ENCODE measurements around the gene CADPS2. TPM values are rescaled to one million over a fixed set of nuclear protein-coding genes. Genes with fewer than 3 reads are reported as not detected.
A peak's percentile ranks its signal among the peaks of the same experiment; 100 is the strongest.
"Not testable (repeated sequence)": the region's sequence is repeated elsewhere in the genome, so short reads cannot be mapped to it uniquely, and the experiment has no call there.

Gene CADPS2
- total and polyA plus RNA-seq, 4 donors, result 5.9 to 23.8 (median 11.0) TPM

DNA sequence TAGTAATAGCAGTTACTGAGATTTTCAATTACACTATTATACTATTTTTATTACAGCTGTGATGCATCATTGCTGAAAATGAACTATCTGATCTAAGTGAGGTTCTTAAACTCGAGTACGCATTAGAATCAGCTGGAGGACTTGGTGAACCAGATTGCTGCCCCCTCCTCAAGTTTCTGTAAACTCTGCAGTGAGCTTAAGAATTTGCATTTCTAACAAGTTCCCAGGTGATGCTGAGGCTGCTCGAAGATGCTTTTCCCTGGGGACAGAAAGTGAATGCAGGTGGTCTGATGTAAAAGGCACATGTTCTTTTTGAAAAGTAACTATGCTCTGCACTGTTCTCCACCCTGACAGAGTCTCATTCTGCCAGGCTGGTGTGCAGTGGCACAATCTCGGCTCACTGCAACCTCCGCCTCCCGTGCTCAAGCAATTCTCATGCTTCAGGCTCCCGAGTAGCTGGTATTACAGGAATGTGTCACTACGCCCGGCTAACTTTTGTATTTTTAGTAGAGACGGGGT lies 199.8 kb downstream of the CADPS2 start:
- H3K36me3 ChIP-seq (ENCODE audit: control insufficient read depth in 1 of 2, insufficient read depth in 2 of 2, low read length in 1 of 2), result no peaks in the 10 kb centered on the region
- ATAC-seq (ENCODE audit: low FRiP score) (no peak), DNase-seq (no peak)
- H3K27ac ChIP-seq (ENCODE audit: low read depth in 1 of 2, low read length in 2 of 2), result no peak overlapping the region
- no peaks in the 10 kb centered on the region for H3K4me1 ChIP-seq (ENCODE audit: control insufficient read depth in 1 of 2, insufficient read depth in 2 of 2, low read length in 2 of 2)
- H3K4me3 ChIP-seq (ENCODE audit: low read length in 2 of 2), result no peak overlapping the region
- intact Hi-C loops (cut with DNase I), result no loop called here
- H3K27me3 ChIP-seq (ENCODE audit: control insufficient read depth in 1 of 2, insufficient read depth in 2 of 2, low read length in 1 of 2), result no peaks in the 10 kb centered on the region
- 23 to 45% methylated on average over 10 of the region's 10 CpGs for WGBS, 2 donors
- H3K9me3 ChIP-seq (ENCODE audit: control insufficient read depth, low read length), result no peaks in the 10 kb centered on the region

DNA sequence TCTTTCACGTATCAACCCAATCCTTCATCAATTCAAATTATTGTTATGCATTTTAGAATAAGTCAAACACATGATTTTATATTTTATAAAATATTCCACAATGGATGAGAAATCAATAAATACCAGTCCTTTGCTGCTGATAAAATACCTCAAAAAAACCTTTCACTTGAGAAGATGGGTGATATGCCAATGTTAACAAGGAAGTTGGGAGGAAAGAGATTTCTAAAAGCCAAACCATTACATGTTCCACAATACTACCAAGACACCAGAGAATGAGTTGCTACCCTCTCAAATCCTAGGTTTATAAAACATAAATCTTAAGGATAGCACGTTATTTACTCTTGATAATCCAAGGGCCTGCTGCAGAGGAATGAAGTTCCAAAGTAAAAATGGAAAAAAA lies 201.8 kb downstream of the CADPS2 start:
- ATAC-seq (ENCODE audit: low FRiP score), result no peak
- 65 to 66% methylated on average over 2 of the region's 2 CpGs for WGBS, 2 donors
- H3K27me3 ChIP-seq (ENCODE audit: control insufficient read depth in 1 of 2, insufficient read depth in 2 of 2, low read length in 1 of 2), result no peaks in the 10 kb centered on the region
- H3K4me1 ChIP-seq (ENCODE audit: control insufficient read depth in 1 of 2, insufficient read depth in 2 of 2, low read length in 2 of 2), result no peaks in the 10 kb centered on the region
- H3K36me3 ChIP-seq (ENCODE audit: control insufficient read depth in 1 of 2, insufficient read depth in 2 of 2, low read length in 1 of 2), result no peaks in the 10 kb centered on the region
- DNase-seq, result no peak
- H3K27ac ChIP-seq (ENCODE audit: low read depth in 1 of 2, low read length in 2 of 2), result no peak overlapping the region
- intact Hi-C loops (cut with DNase I), result no loop called here
- H3K9me3 ChIP-seq (ENCODE audit: control insufficient read depth, low read length), result no peaks in the 10 kb centered on the region
- no peak overlapping the region for H3K4me3 ChIP-seq (ENCODE audit: low read length in 2 of 2)

DNA sequence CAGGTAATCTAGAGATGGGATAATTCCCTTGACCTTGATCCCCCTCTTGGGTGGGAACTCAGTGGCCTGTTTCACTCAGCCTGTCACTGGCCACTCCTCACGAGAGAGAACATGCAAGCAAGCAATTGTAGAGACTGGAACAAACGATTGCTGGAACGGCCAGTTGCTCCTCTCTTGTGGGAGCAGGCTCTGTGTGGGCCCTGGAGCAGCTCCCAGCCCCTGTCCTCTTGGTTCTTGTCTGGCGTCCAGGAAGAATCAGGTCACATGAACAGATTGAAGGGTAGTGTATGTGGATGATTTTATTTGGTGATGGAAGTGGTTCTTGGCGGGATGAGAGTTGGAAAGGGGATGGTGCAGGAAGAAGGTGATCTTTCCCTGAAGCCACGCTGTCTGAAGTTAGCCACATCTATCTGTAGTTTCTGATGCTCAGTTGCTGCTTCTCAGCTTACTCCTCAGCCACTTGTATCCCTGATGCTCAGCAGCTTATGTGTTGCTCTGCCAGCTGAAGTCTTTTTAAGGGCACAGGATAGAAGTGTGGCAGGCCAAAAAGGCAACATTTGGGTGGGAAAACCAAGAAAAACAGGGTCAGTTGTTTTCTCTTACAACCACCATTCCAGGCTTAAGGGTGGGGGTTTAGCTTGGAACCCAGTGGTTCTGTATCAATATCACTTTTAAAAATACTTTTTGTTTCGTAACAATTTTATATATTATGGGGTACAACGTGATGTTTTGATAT lies 203.3 kb downstream of the CADPS2 start:
- 45 to 49% methylated on average over 8 of the region's 8 CpGs for WGBS, 2 donors
- intact Hi-C loops (cut with DNase I), result no loop called here
- Histone ChIP-seq H3K9me3 (ENCODE audit: control insufficient read depth, low read length) (no peaks in the 10 kb centered on the region), H3K27me3 (ENCODE audit: control insufficient read depth in 1 of 2, insufficient read depth in 2 of 2, low read length in 1 of 2) (no peaks in the 10 kb centered on the region), H3K4me3 (ENCODE audit: low read length in 2 of 2) (no peak overlapping the region), H3K36me3 (ENCODE audit: control insufficient read depth in 1 of 2, insufficient read depth in 2 of 2, low read length in 1 of 2) (no peaks in the 10 kb centered on the region), H3K4me1 (ENCODE audit: control insufficient read depth in 1 of 2, insufficient read depth in 2 of 2, low read length in 2 of 2) (no peaks in the 10 kb centered on the region), H3K27ac (ENCODE audit: low read depth in 1 of 2, low read length in 2 of 2) (no peak overlapping the region)
- ATAC-seq (ENCODE audit: low FRiP score), result peak; percentile 67
- DNase-seq, result no peak

DNA sequence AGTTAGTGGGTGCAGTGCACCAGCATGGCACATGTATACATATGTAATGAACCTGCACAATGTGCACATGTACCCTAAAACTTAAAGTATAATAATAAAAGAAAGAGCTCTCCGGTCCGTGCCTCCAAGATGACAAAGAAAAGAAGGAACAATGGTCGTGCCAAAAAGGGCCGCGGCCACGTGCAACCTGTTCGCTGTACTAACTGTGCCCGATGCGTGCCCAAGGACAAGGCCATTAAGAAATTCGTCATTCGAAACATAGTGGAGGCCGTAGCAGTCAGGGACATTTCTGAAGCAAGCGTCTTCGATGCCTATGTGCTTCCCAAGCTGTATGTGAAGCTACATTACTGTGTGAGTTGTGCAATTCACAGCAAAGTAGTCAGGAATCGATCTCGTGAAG lies 205.1 kb downstream of the CADPS2 start:
- ATAC-seq (ENCODE audit: low FRiP score); H3K27ac ChIP-seq (ENCODE audit: low read depth in 1 of 2, low read length in 2 of 2); H3K9me3 ChIP-seq (ENCODE audit: control insufficient read depth, low read length); DNase-seq; H3K4me1 ChIP-seq (ENCODE audit: control insufficient read depth in 1 of 2, insufficient read depth in 2 of 2, low read length in 2 of 2); H3K27me3 ChIP-seq (ENCODE audit: control insufficient read depth in 1 of 2, insufficient read depth in 2 of 2, low read length in 1 of 2); H3K4me3 ChIP-seq (ENCODE audit: low read length in 2 of 2); H3K36me3 ChIP-seq (ENCODE audit: control insufficient read depth in 1 of 2, insufficient read depth in 2 of 2, low read length in 1 of 2); intact Hi-C loops (cut with DNase I): not testable (repeated sequence)
- WGBS, 2 donors, result 97 to 98% methylated on average over 16 of the region's 16 CpGs

DNA sequence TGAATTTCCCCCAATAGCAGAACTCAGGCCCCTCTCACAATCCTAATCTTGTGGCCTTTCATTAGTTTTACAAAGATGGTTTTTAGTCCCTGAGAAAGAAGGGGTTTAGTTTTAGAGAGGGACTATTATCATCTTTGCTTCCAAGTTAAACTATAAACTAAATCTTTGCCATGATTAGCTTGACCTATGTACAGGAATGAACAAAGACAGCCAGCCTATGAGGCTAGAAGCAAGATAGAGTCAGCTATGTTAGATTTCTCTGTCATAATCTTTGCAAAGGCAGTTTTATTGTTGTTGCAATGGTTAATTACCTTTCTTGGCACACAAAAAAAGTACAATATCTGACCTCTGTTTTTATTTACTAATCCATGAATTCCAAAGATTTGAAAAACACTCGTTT lies 206.4 kb downstream of the CADPS2 start:
- intact Hi-C loops (cut with DNase I), result no loop called here
- Histone ChIP-seq H3K4me1 (ENCODE audit: control insufficient read depth in 1 of 2, insufficient read depth in 2 of 2, low read length in 2 of 2) (no peaks in the 10 kb centered on the region), H3K36me3 (ENCODE audit: control insufficient read depth in 1 of 2, insufficient read depth in 2 of 2, low read length in 1 of 2) (no peaks in the 10 kb centered on the region), H3K4me3 (ENCODE audit: low read length in 2 of 2) (no peak overlapping the region), H3K27me3 (ENCODE audit: control insufficient read depth in 1 of 2, insufficient read depth in 2 of 2, low read length in 1 of 2) (no peaks in the 10 kb centered on the region), H3K27ac (ENCODE audit: low read depth in 1 of 2, low read length in 2 of 2) (no peak overlapping the region), H3K9me3 (ENCODE audit: control insufficient read depth, low read length) (no peaks in the 10 kb centered on the region)
- DNase-seq, result no peak
- 79 to 82% methylated on average over 1 of the region's 1 CpG for WGBS, 2 donors
- no peak for ATAC-seq (ENCODE audit: low FRiP score)

DNA sequence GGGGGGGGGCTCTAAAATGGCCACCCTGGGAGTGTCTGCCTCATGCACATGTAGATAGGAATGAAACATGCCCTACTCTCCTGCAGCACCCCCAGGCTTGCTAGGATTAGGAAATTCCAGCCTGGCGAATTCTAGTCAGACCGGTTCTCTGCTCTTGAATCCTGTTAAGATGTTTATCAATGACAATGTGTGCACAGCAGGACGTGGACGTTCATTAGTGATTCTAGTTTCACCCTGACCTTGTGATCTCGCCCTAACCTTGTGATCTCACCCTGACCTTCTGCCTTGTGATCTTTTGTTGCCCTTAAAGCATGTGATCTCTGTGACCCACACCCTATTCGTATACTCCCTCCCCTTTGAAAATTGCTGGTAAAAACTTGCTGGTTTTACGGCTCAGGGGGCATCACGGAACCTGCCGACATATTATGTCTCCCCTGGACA lies 207.0 kb downstream of the CADPS2 start:
- H3K36me3 ChIP-seq (ENCODE audit: control insufficient read depth in 1 of 2, insufficient read depth in 2 of 2, low read length in 1 of 2), result not testable (repeated sequence)

DNA sequence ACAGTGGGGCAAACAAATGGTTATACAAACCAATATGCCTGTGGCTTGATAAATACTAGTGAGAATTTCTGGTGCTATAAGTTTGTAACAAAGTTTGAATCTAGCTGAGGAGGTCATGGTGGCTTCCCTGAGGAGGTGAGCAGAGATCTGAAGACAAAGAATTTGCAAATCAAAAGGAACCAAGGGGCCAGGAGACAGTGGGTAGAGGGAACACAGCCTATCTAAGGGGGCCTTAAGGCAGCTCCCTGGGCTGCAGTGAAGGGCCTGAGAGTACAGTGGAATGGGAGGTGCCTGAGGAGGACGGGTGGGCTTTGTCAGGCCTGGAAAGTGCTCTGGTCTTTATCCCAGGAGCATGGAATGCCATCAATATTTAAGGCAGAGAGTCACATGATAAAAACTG lies 209.1 kb downstream of the CADPS2 start:
- Histone ChIP-seq H3K27ac (ENCODE audit: low read depth in 1 of 2, low read length in 2 of 2) (no peak overlapping the region), H3K4me3 (ENCODE audit: low read length in 2 of 2) (no peak overlapping the region), H3K36me3 (ENCODE audit: control insufficient read depth in 1 of 2, insufficient read depth in 2 of 2, low read length in 1 of 2) (no peaks in the 10 kb centered on the region), H3K4me1 (ENCODE audit: control insufficient read depth in 1 of 2, insufficient read depth in 2 of 2, low read length in 2 of 2) (no peaks in the 10 kb centered on the region), H3K27me3 (ENCODE audit: control insufficient read depth in 1 of 2, insufficient read depth in 2 of 2, low read length in 1 of 2) (no peaks in the 10 kb centered on the region), H3K9me3 (ENCODE audit: control insufficient read depth, low read length) (no peaks in the 10 kb centered on the region)
- intact Hi-C loops (cut with DNase I), result no loop called here
- 33 to 74% methylated on average over 1 of the region's 1 CpG for WGBS, 2 donors
- no peak for ATAC-seq (ENCODE audit: low FRiP score)
- DNase-seq, result no peak

More for the DNA sequence above, 207.0 kb downstream of the CADPS2 start:
- H3K4me3 ChIP-seq (ENCODE audit: low read length in 2 of 2); H3K27me3 ChIP-seq (ENCODE audit: control insufficient read depth in 1 of 2, insufficient read depth in 2 of 2, low read length in 1 of 2); ATAC-seq (ENCODE audit: low FRiP score); DNase-seq; H3K9me3 ChIP-seq (ENCODE audit: control insufficient read depth, low read length); H3K27ac ChIP-seq (ENCODE audit: low read depth in 1 of 2, low read length in 2 of 2); H3K4me1 ChIP-seq (ENCODE audit: control insufficient read depth in 1 of 2, insufficient read depth in 2 of 2, low read length in 2 of 2); intact Hi-C loops (cut with DNase I): not testable (repeated sequence)
- 60 to 73% methylated on average over 9 of the region's 9 CpGs for WGBS, 2 donors

DNA sequence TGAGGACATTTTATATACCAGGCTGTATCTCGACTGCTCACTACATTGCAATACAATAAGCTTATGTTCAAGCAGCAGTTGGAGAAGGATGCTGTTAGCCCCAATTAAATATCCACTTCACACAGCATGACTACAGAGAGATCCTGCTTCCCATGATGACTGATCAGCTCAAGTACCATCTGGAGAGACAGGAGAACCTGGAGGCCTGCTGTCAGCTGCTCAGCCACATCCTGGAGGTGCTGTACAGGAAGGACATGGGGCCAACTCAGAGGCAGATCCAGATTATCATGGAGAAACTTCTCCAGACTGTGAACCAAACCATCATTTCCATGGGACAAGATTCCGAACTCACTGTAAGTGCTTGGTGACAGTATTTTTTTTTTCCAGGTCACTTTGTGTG lies 209.8 kb downstream of the CADPS2 start:
- ATAC-seq (ENCODE audit: low FRiP score) (no peak), DNase-seq (no peak)
- Histone ChIP-seq H3K27ac (ENCODE audit: low read depth in 1 of 2, low read length in 2 of 2) (no peak overlapping the region), H3K4me1 (ENCODE audit: control insufficient read depth in 1 of 2, insufficient read depth in 2 of 2, low read length in 2 of 2) (no peaks in the 10 kb centered on the region), H3K36me3 (ENCODE audit: control insufficient read depth in 1 of 2, insufficient read depth in 2 of 2, low read length in 1 of 2) (no peaks in the 10 kb centered on the region), H3K9me3 (ENCODE audit: control insufficient read depth, low read length) (no peaks in the 10 kb centered on the region), H3K4me3 (ENCODE audit: low read length in 2 of 2) (no peak overlapping the region), H3K27me3 (ENCODE audit: control insufficient read depth in 1 of 2, insufficient read depth in 2 of 2, low read length in 1 of 2) (no peaks in the 10 kb centered on the region)
- 75 to 82% methylated on average over 2 of the region's 2 CpGs for WGBS, 2 donors
- intact Hi-C loops (cut with DNase I), result no loop called here

DNA sequence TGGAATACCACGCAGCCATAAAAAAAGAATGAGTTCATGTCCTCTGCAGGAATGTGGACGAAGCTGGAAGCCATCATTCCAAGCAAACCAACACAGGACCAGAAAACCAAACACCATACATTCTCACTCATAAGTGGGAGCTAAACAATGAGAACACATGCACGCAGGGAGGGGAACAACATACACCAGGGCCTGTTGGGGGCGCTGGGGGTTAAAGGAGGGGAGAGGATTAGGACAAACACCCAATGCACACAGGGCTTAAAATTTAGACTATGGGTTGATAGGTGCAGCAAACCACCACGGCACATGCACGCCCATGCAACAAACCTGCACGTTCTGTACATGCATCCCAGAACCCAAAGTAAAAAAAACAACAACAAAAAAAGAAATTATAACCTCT lies 210.6 kb downstream of the CADPS2 start:
- intact Hi-C loops (cut with DNase I), result no loop called here
- Histone ChIP-seq H3K27me3 (ENCODE audit: control insufficient read depth in 1 of 2, insufficient read depth in 2 of 2, low read length in 1 of 2) (no peaks in the 10 kb centered on the region), H3K9me3 (ENCODE audit: control insufficient read depth, low read length) (no peaks in the 10 kb centered on the region), H3K36me3 (ENCODE audit: control insufficient read depth in 1 of 2, insufficient read depth in 2 of 2, low read length in 1 of 2) (no peaks in the 10 kb centered on the region), H3K4me1 (ENCODE audit: control insufficient read depth in 1 of 2, insufficient read depth in 2 of 2, low read length in 2 of 2) (no peaks in the 10 kb centered on the region), H3K4me3 (ENCODE audit: low read length in 2 of 2) (no peak overlapping the region), H3K27ac (ENCODE audit: low read depth in 1 of 2, low read length in 2 of 2) (no peak overlapping the region)
- DNase-seq (no peak), ATAC-seq (ENCODE audit: low FRiP score) (no peak)
- WGBS, 2 donors, result 83 to 87% methylated on average over 7 of the region's 7 CpGs

Data from aorta (tissue), 5 donors.